HFFc6 (cell line): ENCODE measurements around the gene C3orf70. TPM values are rescaled to one million over a fixed set of nuclear protein-coding genes. Genes with fewer than 3 reads are reported as not detected.
A peak's percentile ranks its signal among the peaks of the same experiment; 100 is the strongest.

Experiments used
- DNase-seq: peaks from one replicate; pipeline ENCODE4 v3.0.0-alpha.2; 2018
- H3K27ac Mint-ChIP-seq: 2 replicates; pipeline ENCODE4 v1.8.0; 2020; ENCODE audit warnings: mild to moderate bottlenecking, mixed read lengths
- H3K27me3 Mint-ChIP-seq: 2 replicates; pipeline ENCODE4 v1.8.0; 2021; ENCODE audit warnings: mild to moderate bottlenecking, moderate library complexity, mixed read lengths; ENCODE audit not compliant: insufficient read depth
- H3K36me3 Mint-ChIP-seq: 2 replicates; pipeline ENCODE4 v1.8.0; 2021; ENCODE audit warnings: low read depth, mixed read lengths
- H3K4me1 Mint-ChIP-seq: 2 replicates; pipeline ENCODE4 v1.8.0; 2020; ENCODE audit warnings: low read depth, mixed read lengths
- H3K4me3 Mint-ChIP-seq: 2 replicates; pipeline ENCODE4 v1.8.0; 2020; ENCODE audit warnings: mild to moderate bottlenecking, moderate library complexity, mixed read lengths
- H3K9me3 Mint-ChIP-seq: 2 replicates; pipeline ENCODE4 v1.8.0; 2020; ENCODE audit warnings: mild to moderate bottlenecking, mixed read lengths
- CTCF ChIP-seq: fragments of 200-600 bp; sonication (generic); IDR thresholded peaks from 2 replicates; pipeline ENCODE4 v1.5.0; 2021; ENCODE audit warnings: antibody characterized with exemption, mild to moderate bottlenecking
- total RNA-seq, 6 experiments: library from RNA; stranded (reverse); fragmentation: NEBNext Ultra II Directional; extraction: Animal tissue kit (Norgen Biotek cat#: 25700); gene quantifications; 2 replicates in 1 of 6; 3 replicates in 5 of 6; pipeline ENCODE4 v1.2.3, GENCODE V29; 2021

Gene C3orf70
- total RNA-seq, 6 experiments from 2014 or later: 0.02 to 0.14 (median 0.09) TPM

DNA sequence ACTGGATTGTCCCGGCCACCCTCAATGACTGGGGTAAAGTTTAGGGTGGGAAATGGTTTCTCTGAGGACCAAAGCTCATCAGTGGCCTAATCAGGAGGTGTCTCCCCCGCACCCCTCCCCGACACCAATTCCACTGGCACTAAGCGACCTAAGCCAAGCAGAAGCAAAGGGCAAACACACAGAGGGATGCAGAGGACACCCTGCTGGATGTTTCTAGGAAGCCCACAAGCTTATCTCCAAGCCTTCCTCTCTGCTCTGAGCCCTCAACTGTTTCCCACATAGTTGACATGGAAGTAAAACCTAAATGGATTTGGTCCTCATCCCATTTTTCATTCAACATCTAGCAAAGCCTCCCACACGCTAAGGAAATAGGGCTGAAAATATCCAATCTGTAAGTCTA, 68.5 kb downstream of the C3orf70 start:
- H3K9me3 Mint-ChIP-seq: no peaks in the 10 kb centered on the region
- H3K4me3 Mint-ChIP-seq: no peak overlapping the region
- H3K36me3 Mint-ChIP-seq: no peaks in the 10 kb centered on the region
- no peak for TF ChIP-seq CTCF
- H3K4me1 Mint-ChIP-seq: peaks cover 43% of the 10 kb centered on the region
- peaks cover 14% of the 10 kb centered on the region for H3K27me3 Mint-ChIP-seq
- no peak overlapping the region for H3K27ac Mint-ChIP-seq
- DNase-seq: no peak

- no peak for TF ChIP-seq CTCF
- H3K27me3 Mint-ChIP-seq: peaks cover 14% of the 10 kb centered on the region
These were observed 70.0 kb downstream of the C3orf70 start for GRCh38 chr3:185082829-185083228.

DNA sequence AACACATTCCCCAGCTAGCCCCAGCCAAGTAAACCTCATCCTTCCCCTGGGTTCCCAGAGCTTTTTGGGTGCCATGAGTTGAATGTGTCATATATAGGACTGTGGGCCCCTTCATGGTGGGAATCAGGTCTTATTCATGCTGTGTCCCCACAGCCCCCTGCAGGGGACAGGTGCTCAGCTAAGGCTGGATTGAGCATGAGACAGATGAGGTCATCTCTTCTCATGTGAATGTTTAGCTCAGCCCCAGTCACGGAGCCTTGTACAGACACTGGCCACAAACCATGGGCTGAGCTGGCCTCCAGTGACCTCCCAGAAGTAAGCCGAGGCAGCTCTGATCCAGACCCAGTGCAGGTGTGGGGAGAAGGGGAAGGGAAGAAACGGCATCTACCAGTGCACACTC, 70.7 kb downstream of the C3orf70 start:
- DNase-seq: no peak
- H3K27ac Mint-ChIP-seq: no peak overlapping the region
- H3K4me3 Mint-ChIP-seq: no peak overlapping the region
- peaks cover 34% of the 10 kb centered on the region for H3K4me1 Mint-ChIP-seq
- no peaks in the 10 kb centered on the region for H3K36me3 Mint-ChIP-seq
- H3K9me3 Mint-ChIP-seq: no peaks in the 10 kb centered on the region
- peaks cover 14% of the 10 kb centered on the region for H3K27me3 Mint-ChIP-seq
- TF ChIP-seq CTCF: no peak

More at GRCh38 chr3:185082829-185083228, 70.0 kb downstream of the C3orf70 start:
- no peak overlapping the region for H3K4me3 Mint-ChIP-seq
- no peaks in the 10 kb centered on the region for H3K36me3 Mint-ChIP-seq
- no peaks in the 10 kb centered on the region for H3K9me3 Mint-ChIP-seq
- H3K27ac Mint-ChIP-seq: no peak overlapping the region
- DNase-seq: no peak
- H3K4me1 Mint-ChIP-seq: peaks cover 34% of the 10 kb centered on the region

DNA sequence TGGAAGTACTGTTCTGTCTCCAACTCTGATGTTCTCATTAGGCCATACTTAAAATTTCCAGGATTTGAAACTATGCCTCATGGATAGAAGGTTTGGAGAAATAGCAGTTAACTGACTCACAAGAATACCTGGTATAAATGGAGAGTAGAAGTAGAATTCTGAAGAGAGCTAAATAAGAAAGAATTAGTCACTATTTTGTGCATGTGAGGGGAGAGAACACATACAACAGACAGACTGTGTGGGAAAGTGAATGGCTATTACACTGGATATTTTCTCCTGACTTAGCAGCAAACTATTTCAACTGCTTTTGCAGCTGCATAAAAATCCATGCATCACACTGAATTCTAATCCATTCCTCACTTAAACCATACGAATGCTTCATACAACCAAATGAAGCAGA, 71.3 kb downstream of the C3orf70 start:
- Mint-ChIP-seq H3K9me3 (no peaks in the 10 kb centered on the region), H3K27ac (no peak overlapping the region), H3K4me3 (no peak overlapping the region), H3K4me1 (peaks cover 34% of the 10 kb centered on the region), H3K36me3 (no peaks in the 10 kb centered on the region), H3K27me3 (peaks cover 14% of the 10 kb centered on the region)
- DNase-seq: peak; percentile 10
- TF ChIP-seq CTCF: no peak

DNA sequence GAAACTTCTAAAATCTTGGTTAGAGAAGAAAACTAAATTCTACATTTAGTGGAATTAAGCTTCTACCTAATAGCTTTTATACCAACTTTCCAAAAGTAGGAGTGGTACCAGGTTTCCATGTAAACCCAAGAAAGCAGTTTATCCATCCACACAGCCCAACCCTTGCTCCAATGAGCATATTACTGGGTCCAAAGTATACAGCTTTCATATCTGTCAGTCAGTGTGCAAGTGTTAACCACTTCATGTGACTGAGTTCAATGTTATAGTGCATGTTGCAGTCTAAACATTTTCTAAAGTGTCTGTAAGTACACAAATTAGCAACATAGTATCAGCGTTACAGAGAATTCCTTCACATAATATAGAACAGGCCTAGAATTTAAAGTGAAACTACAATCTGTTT, 73.2 kb downstream of the C3orf70 start:
- H3K36me3 Mint-ChIP-seq: no peaks in the 10 kb centered on the region
- TF ChIP-seq CTCF: no peak
- peak overlapping the region; percentile 23; the same call in 1 of the 2 replicates for H3K4me3 Mint-ChIP-seq
- H3K4me1 Mint-ChIP-seq: peaks cover 16% of the 10 kb centered on the region
- no peak for DNase-seq
- H3K27ac Mint-ChIP-seq: no peak overlapping the region
- H3K27me3 Mint-ChIP-seq: peaks cover 9% of the 10 kb centered on the region
- no peaks in the 10 kb centered on the region for H3K9me3 Mint-ChIP-seq

- no peak for TF ChIP-seq CTCF
- Mint-ChIP-seq H3K36me3 (no peaks in the 10 kb centered on the region), H3K4me1 (peaks cover 6% of the 10 kb centered on the region), H3K9me3 (no peaks in the 10 kb centered on the region), H3K27ac (no peak overlapping the region), H3K27me3 (peaks cover 3% of the 10 kb centered on the region), H3K4me3 (no peak overlapping the region)
- no peak for DNase-seq
These were observed 76.6 kb downstream of the C3orf70 start for GRCh38 chr3:185076219-185076618.
